HL-60 (cell line): Measurements from ENCODE around the gene MYOZ2.

ENCODE experiments used
- GABPA ChIP-seq: IDR thresholded peaks from 2 replicates; pipeline ENCODE4 v1.6.1; 2012; ENCODE audit warnings: low read depth
- POLR2AphosphoS5 ChIP-seq: IDR thresholded peaks from 2 replicates; pipeline ENCODE4 v1.6.1; 2012; ENCODE audit warnings: low read depth
- SPI1 ChIP-seq: IDR thresholded peaks from 2 replicates; pipeline ENCODE4 v1.6.1; 2012; ENCODE audit warnings: low read depth, mild to moderate bottlenecking, borderline replicate concordance
- TF ChIP-seq, protein P1 (sequence below): IDR thresholded peaks from one replicate; pipeline ENCODE4 v1.5.1; 2011; ENCODE audit warnings: low read length, control low read depth, inconsistent platforms; ENCODE audit not compliant: insufficient read depth

DNA sequence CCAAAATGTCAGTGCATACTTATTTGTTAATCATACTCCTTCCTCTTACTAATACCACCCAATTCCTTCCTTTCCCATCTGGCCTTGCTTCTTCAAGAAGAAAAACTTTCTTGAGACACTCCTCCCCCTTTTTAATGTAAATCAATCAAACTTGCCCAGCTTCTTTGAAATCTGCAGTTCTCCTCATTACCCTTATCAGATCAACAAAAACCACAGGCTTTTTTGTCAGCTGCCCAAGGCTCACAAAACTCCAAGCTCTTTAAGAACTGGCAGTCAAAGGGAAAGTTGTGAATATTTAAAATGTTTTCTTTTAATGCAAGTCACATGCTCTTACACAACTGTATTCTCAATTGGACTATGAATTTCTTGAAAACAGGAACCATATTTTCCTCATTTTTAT, 11.3 kb upstream of the MYOZ2 start:
- TF ChIP-seq SPI1 (no peak), POLR2AphosphoS5 (no peak), GABPA (no peak)
- TF ChIP-seq, protein P1, sequence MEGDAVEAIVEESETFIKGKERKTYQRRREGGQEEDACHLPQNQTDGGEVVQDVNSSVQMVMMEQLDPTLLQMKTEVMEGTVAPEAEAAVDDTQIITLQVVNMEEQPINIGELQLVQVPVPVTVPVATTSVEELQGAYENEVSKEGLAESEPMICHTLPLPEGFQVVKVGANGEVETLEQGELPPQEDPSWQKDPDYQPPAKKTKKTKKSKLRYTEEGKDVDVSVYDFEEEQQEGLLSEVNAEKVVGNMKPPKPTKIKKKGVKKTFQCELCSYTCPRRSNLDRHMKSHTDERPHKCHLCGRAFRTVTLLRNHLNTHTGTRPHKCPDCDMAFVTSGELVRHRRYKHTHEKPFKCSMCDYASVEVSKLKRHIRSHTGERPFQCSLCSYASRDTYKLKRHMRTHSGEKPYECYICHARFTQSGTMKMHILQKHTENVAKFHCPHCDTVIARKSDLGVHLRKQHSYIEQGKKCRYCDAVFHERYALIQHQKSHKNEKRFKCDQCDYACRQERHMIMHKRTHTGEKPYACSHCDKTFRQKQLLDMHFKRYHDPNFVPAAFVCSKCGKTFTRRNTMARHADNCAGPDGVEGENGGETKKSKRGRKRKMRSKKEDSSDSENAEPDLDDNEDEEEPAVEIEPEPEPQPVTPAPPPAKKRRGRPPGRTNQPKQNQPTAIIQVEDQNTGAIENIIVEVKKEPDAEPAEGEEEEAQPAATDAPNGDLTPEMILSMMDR, result no peak
